MCF 10A (cell line): Measurements from ENCODE around the gene NOC2L. TPM values are rescaled to one million over a fixed set of nuclear protein-coding genes. Genes with fewer than 3 reads are reported as not detected.

Experiments used
- Bru-seq: library from RNA; stranded (reverse); fragments of 400-500 nt; gene quantifications from one replicate; lab custom pipeline; 2021; lab: Mats Ljungman, UMichigan
- BruChase-seq, 2 experiments: library from RNA; stranded (reverse); fragments of 400-500 nt; gene quantifications; one replicate each; lab custom pipeline; 2021; lab: Mats Ljungman, UMichigan
- BruUV-seq: library from RNA; stranded (reverse); fragments of 400-500 nt; replicated peaks from 2 replicates; lab custom pipeline; 2021; lab: Mats Ljungman, UMichigan
- CTCF ChIA-PET: fragments of 300-600 bp; sonication (Branson Sonifier 250); formaldehyde crosslinking; extraction: SDS; loops from one replicate; lab custom pipeline; 2021; ENCODE audit warnings: antibody characterized with exemption, inconsistent platforms; lab: Yijun Ruan, JAX
- POLR2A ChIA-PET: fragments of 300-600, 350-650 bp; sonication (Branson Sonifier 250); formaldehyde crosslinking; extraction: SDS; loops from one replicate; lab custom pipeline; 2020; ENCODE audit warnings: antibody characterized with exemption, inconsistent platforms; lab: Yijun Ruan, JAX
- DNase-seq: peaks from one replicate; pipeline ENCODE4 v3.0.0-alpha.2; 2018; ENCODE audit not compliant: unreplicated experiment
- H3K27ac Mint-ChIP-seq: one replicate; pipeline ENCODE4 v1.8.0; 2022; ENCODE audit warnings: mild to moderate bottlenecking, low read depth, mixed read lengths; ENCODE audit not compliant: unreplicated experiment
- H3K27me3 Mint-ChIP-seq: one replicate; pipeline ENCODE4 v1.8.0; 2022; ENCODE audit warnings: mixed read lengths; ENCODE audit not compliant: insufficient read depth, unreplicated experiment
- H3K36me3 Mint-ChIP-seq: one replicate; pipeline ENCODE4 v1.8.0; 2022; ENCODE audit warnings: mild to moderate bottlenecking, moderate library complexity, mixed read lengths; ENCODE audit not compliant: insufficient read depth, unreplicated experiment
- H3K4me1 Mint-ChIP-seq: one replicate; pipeline ENCODE4 v1.8.0; 2022; ENCODE audit warnings: mixed read lengths; ENCODE audit not compliant: insufficient read depth, unreplicated experiment
- H3K4me3 Mint-ChIP-seq: one replicate; pipeline ENCODE4 v1.8.0; 2022; ENCODE audit warnings: mild to moderate bottlenecking, moderate library complexity, mixed read lengths; ENCODE audit not compliant: unreplicated experiment
- H3K9me3 Mint-ChIP-seq: one replicate; pipeline ENCODE4 v1.8.0; 2022; ENCODE audit warnings: mixed read lengths; ENCODE audit not compliant: unreplicated experiment
- CTCF ChIP-seq: fragments of 200-600 bp; IDR thresholded peaks from one replicate; pipeline ENCODE4 v1.8.0; 2022; ENCODE audit warnings: antibody characterized with exemption, mild to moderate bottlenecking; ENCODE audit not compliant: unreplicated experiment
- intact Hi-C: fragments of 100-400 bp; cut with micrococcal nuclease; formaldehyde crosslinking; loops from 2 replicates; pipeline ENCODE4 v1.14.1; 2022
- long read RNA-seq: library from polyadenylated mRNA; stranded (forward); transcript quantifications from one replicate; pipeline ENCODE4 v2.0.0, GENCODE V29; 2022
- total RNA-seq: library from RNA; stranded (reverse); gene quantifications from 2 replicates; pipeline ENCODE4 v1.2.3, GENCODE V29; 2022

NOC2L gene
- total RNA-seq (117 and 136 TPM in 2 replicates), Bru-seq, nascent RNA (percentile 66 among the genes with signal in this experiment), BruChase-seq, experiment 1, labeled RNA remaining after a 6-hour chase (percentile 84 among the genes with signal in this experiment), BruChase-seq, experiment 2, labeled RNA remaining after a 2-hour chase (percentile 71 among the genes with signal in this experiment)
- long read RNA-seq, transcript NOC2L-201 (19 exons, 2,790 nt), result major isoform, 381 of 837 reads
- long read RNA-seq, partial matches to known transcripts, result 39 of 837 reads
- long read RNA-seq, other reads (novel, unspliced or antisense), result 416 of 837 reads

GRCh38 chr1:958823-959730 lies at the start of gene NOC2L:
TSS of gene NOC2L (minus strand) at chr1:959256. CDS start at chr1:959240, 16 bp downstream.
- H3K27me3 Mint-ChIP-seq, result no peaks in the 10 kb centered on the region
- TSS peak; percentile 84 for BruUV-seq
- peaks cover 8% of the 10 kb centered on the region for H3K4me1 Mint-ChIP-seq
- ChIA-PET CTCF (interaction anchor here (0.7 to 0.9 kb wide), 2 partner anchors 54 to 99 kb away, joined by 3 read pairs; partner anchors contain the start of gene ISG15), POLR2A (interaction anchor here (0.6 to 1.4 kb wide), 15 partner anchors 9 to 1204 kb away, joined by 3 to 7 read pairs (median 3); partner anchors contain the start of gene ISG15)
- peak; percentile 87 for DNase-seq
- intact Hi-C loops, result no loop called here
- H3K9me3 Mint-ChIP-seq, result no peaks in the 10 kb centered on the region
- peak within 1 kb of the TSS; percentile 78 for H3K4me3 Mint-ChIP-seq
- peaks cover 29% of the 10 kb centered on the region for H3K36me3 Mint-ChIP-seq
- H3K27ac Mint-ChIP-seq, result peak within 1 kb of the TSS; percentile 18
- TF ChIP-seq CTCF, result no peak

GRCh38 chr1:1006305-1007159 lies 47.5 kb upstream of the NOC2L start:
- H3K4me3 Mint-ChIP-seq, result no peak overlapping the region
- H3K36me3 Mint-ChIP-seq, result no peaks in the 10 kb centered on the region
- ChIA-PET POLR2A (interaction anchor here (0.6 kb wide), 1 partner anchor 23 kb away, joined by 3 read pairs; no protein-coding TSS in a partner anchor), CTCF (interaction anchor here (1.5 to 2.0 kb wide), 3 partner anchors 8 to 22 kb away, joined by 4 to 7 read pairs (median 5); no protein-coding TSS in a partner anchor)
- peaks cover 5% of the 10 kb centered on the region for H3K4me1 Mint-ChIP-seq
- no peak overlapping the region for H3K27ac Mint-ChIP-seq
- no TSS peak for BruUV-seq
- DNase-seq, result no peak
- H3K27me3 Mint-ChIP-seq, result no peaks in the 10 kb centered on the region
- intact Hi-C loops, result no loop called here
- no peak for TF ChIP-seq CTCF
- H3K9me3 Mint-ChIP-seq, result no peaks in the 10 kb centered on the region

- Mint-ChIP-seq H3K27ac (no peak overlapping the region), H3K27me3 (no peaks in the 10 kb centered on the region), H3K36me3 (no peaks in the 10 kb centered on the region), H3K9me3 (no peaks in the 10 kb centered on the region), H3K4me1 (peaks cover 7% of the 10 kb centered on the region), H3K4me3 (no peak overlapping the region)
- CTCF ChIA-PET, result interaction anchor here (1.5 to 2.0 kb wide), 3 partner anchors 9 to 22 kb away, joined by 4 to 7 read pairs (median 5); no protein-coding TSS in a partner anchor
- no peak for TF ChIP-seq CTCF
- no peak for DNase-seq
- intact Hi-C loops, result no loop called here
- BruUV-seq, result no TSS peak
- POLR2A ChIA-PET, result interaction anchor here (1.4 kb wide), 1 partner anchor 7 kb away, joined by 3 read pairs; the partner anchor contains the start of gene ISG15
Measured at GRCh38 chr1:1005774-1006304, 46.8 kb upstream of the NOC2L start.
